SH-SY5Y (cell line): ENCODE results near the gene UBE2C.

Experiments
- GATA2 ChIP-seq: IDR thresholded peaks from 2 replicates; pipeline ENCODE4 v1.6.1; 2011; ENCODE audit warnings: mild to moderate bottlenecking, low read depth, low read length
- GATA3 ChIP-seq: IDR thresholded peaks from 2 replicates; pipeline ENCODE4 v1.6.1; 2011; ENCODE audit warnings: low read depth, mild to moderate bottlenecking, low read length, moderate library complexity

GRCh38 chr20:45850238-45850637 lies 37.8 kb downstream of the UBE2C start:
- TF ChIP-seq GATA2 (no peak), GATA3 (no peak)
